22Rv1 (cell line): ENCODE data around the gene TLR2.
A peak's percentile ranks its signal among the peaks of the same experiment; 100 is the strongest.

Experiments used
- H3K27ac ChIP-seq: fragments of 450-650 bp; 2 replicates; pipeline ENCODE4 v1.5.1; 2017
- ZFX ChIP-seq: fragments of 450-650 bp; IDR thresholded peaks from 2 replicates; pipeline ENCODE4 v1.6.1; 2017; ENCODE audit warnings: antibody characterized with exemption, borderline replicate concordance
- TF ChIP-seq, protein P1 (sequence below): fragments of 450-650 bp; IDR thresholded peaks from 2 replicates; pipeline ENCODE4 v1.5.1; 2017; ENCODE audit warnings: mild to moderate bottlenecking

Gene TLR2

DNA sequence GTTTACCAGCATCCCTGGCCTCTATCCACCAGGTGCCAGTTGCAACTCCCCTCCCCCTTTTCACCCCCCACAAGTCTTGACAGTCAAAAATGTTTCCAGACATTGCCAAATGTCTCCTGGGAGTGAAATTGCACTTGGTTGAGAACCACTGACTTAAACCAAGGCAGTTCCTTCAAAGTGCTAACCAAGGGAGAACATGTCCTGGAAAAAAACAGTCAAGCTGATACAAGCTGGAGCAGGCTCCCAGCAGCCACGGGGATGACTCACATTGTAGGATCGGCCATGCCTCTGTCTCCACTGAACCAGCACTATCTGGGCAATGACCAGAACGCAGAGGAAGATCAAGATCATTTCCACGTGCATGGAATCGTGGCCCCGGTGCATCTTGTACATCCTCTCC lies 64.3 kb downstream of the TLR2 start:
- H3K27ac ChIP-seq, result no peak overlapping the region
- TF ChIP-seq ZFX, result no peak
- TF ChIP-seq, protein P1, sequence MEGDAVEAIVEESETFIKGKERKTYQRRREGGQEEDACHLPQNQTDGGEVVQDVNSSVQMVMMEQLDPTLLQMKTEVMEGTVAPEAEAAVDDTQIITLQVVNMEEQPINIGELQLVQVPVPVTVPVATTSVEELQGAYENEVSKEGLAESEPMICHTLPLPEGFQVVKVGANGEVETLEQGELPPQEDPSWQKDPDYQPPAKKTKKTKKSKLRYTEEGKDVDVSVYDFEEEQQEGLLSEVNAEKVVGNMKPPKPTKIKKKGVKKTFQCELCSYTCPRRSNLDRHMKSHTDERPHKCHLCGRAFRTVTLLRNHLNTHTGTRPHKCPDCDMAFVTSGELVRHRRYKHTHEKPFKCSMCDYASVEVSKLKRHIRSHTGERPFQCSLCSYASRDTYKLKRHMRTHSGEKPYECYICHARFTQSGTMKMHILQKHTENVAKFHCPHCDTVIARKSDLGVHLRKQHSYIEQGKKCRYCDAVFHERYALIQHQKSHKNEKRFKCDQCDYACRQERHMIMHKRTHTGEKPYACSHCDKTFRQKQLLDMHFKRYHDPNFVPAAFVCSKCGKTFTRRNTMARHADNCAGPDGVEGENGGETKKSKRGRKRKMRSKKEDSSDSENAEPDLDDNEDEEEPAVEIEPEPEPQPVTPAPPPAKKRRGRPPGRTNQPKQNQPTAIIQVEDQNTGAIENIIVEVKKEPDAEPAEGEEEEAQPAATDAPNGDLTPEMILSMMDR, result no peak

GRCh38 chr4:153750197-153750817 lies 66.2 kb downstream of the TLR2 start:
- TF ChIP-seq, protein P1, result peak; percentile 82
- no peak for TF ChIP-seq ZFX

GRCh38 chr4:153755186-153755585 lies 71.1 kb downstream of the TLR2 start:
- H3K27ac ChIP-seq, result no peak overlapping the region
- TF ChIP-seq, protein P1, result no peak
- TF ChIP-seq ZFX, result no peak

More at GRCh38 chr4:153750197-153750817, 66.2 kb downstream of the TLR2 start:
- no peak overlapping the region for H3K27ac ChIP-seq
